MCF 10A (cell line): ENCODE measurements around the gene GRM1. TPM values are rescaled to one million over a fixed set of nuclear protein-coding genes. Genes with fewer than 3 reads are reported as not detected.
A peak's percentile ranks its signal among the peaks of the same experiment; 100 is the strongest.

Experiments
- BruUV-seq: library from RNA; stranded (reverse); fragments of 400-500 nt; replicated peaks from 2 replicates; lab custom pipeline; 2021; lab: Mats Ljungman, UMichigan
- CTCF ChIA-PET: fragments of 300-600 bp; sonication (Branson Sonifier 250); formaldehyde crosslinking; extraction: SDS; loops from one replicate; lab custom pipeline; 2021; ENCODE audit warnings: antibody characterized with exemption, inconsistent platforms; lab: Yijun Ruan, JAX
- POLR2A ChIA-PET: fragments of 300-600, 350-650 bp; sonication (Branson Sonifier 250); formaldehyde crosslinking; extraction: SDS; loops from one replicate; lab custom pipeline; 2020; ENCODE audit warnings: antibody characterized with exemption, inconsistent platforms; lab: Yijun Ruan, JAX
- DNase-seq: peaks from one replicate; pipeline ENCODE4 v3.0.0-alpha.2; 2018; ENCODE audit not compliant: unreplicated experiment
- H3K27ac Mint-ChIP-seq: one replicate; pipeline ENCODE4 v1.8.0; 2022; ENCODE audit warnings: mild to moderate bottlenecking, low read depth, mixed read lengths; ENCODE audit not compliant: unreplicated experiment
- H3K27me3 Mint-ChIP-seq: one replicate; pipeline ENCODE4 v1.8.0; 2022; ENCODE audit warnings: mixed read lengths; ENCODE audit not compliant: insufficient read depth, unreplicated experiment
- H3K36me3 Mint-ChIP-seq: one replicate; pipeline ENCODE4 v1.8.0; 2022; ENCODE audit warnings: mild to moderate bottlenecking, moderate library complexity, mixed read lengths; ENCODE audit not compliant: insufficient read depth, unreplicated experiment
- H3K4me1 Mint-ChIP-seq: one replicate; pipeline ENCODE4 v1.8.0; 2022; ENCODE audit warnings: mixed read lengths; ENCODE audit not compliant: insufficient read depth, unreplicated experiment
- H3K4me3 Mint-ChIP-seq: one replicate; pipeline ENCODE4 v1.8.0; 2022; ENCODE audit warnings: mild to moderate bottlenecking, moderate library complexity, mixed read lengths; ENCODE audit not compliant: unreplicated experiment
- H3K9me3 Mint-ChIP-seq: one replicate; pipeline ENCODE4 v1.8.0; 2022; ENCODE audit warnings: mixed read lengths; ENCODE audit not compliant: unreplicated experiment
- intact Hi-C: fragments of 100-400 bp; cut with micrococcal nuclease; formaldehyde crosslinking; loops from 2 replicates; pipeline ENCODE4 v1.14.1; 2022
- total RNA-seq: library from RNA; stranded (reverse); gene quantifications from 2 replicates; pipeline ENCODE4 v1.2.3, GENCODE V29; 2022
- TF ChIP-seq, protein P1 (sequence below): fragments of 200-600 bp; IDR thresholded peaks from one replicate; pipeline ENCODE4 v1.8.0; 2022; ENCODE audit warnings: antibody characterized with exemption, mild to moderate bottlenecking; ENCODE audit not compliant: unreplicated experiment

GRM1 gene
- total RNA-seq, 1 experiment from 2014 or later = not detected

DNA sequence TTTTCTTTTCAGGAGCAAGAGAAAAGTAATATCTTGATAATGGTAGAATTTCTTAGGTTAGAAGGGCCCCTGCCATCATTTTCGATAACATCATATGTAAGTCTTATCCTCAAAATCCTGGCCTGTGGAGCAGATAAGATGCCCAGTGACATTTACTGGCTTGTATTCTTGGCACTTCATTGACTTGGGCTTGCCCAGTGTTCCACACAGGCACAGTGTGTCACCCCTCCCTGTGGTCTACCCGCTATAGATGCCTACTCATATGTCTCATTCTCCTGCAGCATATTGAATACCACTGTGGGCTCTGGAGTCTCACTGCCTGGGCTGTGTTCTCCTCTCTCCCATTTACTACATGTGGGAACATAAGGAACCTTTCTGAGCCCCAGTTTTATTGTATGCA, 105.0 kb downstream of the GRM1 start:
- no peaks in the 10 kb centered on the region for H3K9me3 Mint-ChIP-seq
- ChIA-PET CTCF (no interaction called here), POLR2A (no interaction called here)
- peaks cover 5% of the 10 kb centered on the region for H3K36me3 Mint-ChIP-seq
- H3K27ac Mint-ChIP-seq = no peak overlapping the region
- BruUV-seq = no TSS peak
- peaks cover 9% of the 10 kb centered on the region for H3K27me3 Mint-ChIP-seq
- intact Hi-C loops = no loop called here
- TF ChIP-seq, protein P1, sequence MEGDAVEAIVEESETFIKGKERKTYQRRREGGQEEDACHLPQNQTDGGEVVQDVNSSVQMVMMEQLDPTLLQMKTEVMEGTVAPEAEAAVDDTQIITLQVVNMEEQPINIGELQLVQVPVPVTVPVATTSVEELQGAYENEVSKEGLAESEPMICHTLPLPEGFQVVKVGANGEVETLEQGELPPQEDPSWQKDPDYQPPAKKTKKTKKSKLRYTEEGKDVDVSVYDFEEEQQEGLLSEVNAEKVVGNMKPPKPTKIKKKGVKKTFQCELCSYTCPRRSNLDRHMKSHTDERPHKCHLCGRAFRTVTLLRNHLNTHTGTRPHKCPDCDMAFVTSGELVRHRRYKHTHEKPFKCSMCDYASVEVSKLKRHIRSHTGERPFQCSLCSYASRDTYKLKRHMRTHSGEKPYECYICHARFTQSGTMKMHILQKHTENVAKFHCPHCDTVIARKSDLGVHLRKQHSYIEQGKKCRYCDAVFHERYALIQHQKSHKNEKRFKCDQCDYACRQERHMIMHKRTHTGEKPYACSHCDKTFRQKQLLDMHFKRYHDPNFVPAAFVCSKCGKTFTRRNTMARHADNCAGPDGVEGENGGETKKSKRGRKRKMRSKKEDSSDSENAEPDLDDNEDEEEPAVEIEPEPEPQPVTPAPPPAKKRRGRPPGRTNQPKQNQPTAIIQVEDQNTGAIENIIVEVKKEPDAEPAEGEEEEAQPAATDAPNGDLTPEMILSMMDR = no peak
- no peak for DNase-seq
- no peaks in the 10 kb centered on the region for H3K4me1 Mint-ChIP-seq
- no peak overlapping the region for H3K4me3 Mint-ChIP-seq

DNA sequence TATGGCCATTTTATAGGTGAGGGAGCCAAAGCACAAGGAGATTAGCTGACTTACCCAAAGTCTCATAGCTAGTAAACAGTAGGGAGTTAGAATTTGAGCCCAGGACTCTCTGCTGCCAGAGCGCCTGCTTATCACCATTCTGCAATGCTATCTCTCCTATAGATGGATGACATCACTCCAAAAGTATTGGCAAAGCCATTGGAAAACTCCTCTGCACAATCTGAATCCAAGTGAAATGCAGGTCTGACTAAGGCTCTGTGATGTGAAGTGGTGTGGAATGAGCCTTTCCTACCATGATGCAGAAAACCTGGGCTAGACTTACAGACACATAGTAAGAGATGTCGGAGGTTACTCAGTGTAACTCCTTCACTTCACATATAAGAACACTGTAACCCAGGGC, 106.3 kb downstream of the GRM1 start:
- TF ChIP-seq, protein P1 = no peak
- H3K4me1 Mint-ChIP-seq = no peaks in the 10 kb centered on the region
- CTCF ChIA-PET = no interaction called here
- peaks cover 5% of the 10 kb centered on the region for H3K36me3 Mint-ChIP-seq
- H3K27ac Mint-ChIP-seq = no peak overlapping the region
- intact Hi-C loops = no loop called here
- no peak for DNase-seq
- peaks cover 22% of the 10 kb centered on the region for H3K27me3 Mint-ChIP-seq
- BruUV-seq = no TSS peak
- H3K4me3 Mint-ChIP-seq = no peak overlapping the region
- POLR2A ChIA-PET = no interaction called here
- no peaks in the 10 kb centered on the region for H3K9me3 Mint-ChIP-seq

DNA sequence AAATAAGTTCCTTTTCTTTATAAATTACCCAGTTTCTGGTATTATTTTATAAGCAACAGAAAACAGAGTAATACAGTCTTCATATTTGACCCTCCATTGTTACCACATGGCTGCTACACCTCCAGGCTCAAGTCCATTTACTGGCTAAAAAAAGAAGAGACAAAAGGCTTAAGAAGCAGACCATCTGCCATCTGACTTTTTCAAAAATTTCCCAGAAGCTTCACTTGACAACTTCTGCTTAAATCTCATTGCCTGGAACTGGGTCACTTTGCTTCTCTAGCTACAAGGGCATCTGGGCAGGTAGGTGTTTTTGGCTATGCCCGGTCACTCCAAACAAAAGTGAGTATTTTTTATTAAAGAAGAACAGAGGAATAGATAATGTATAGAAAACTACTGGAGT, 118.0 kb downstream of the GRM1 start:
- Mint-ChIP-seq H3K27ac (no peak overlapping the region), H3K27me3 (peaks cover 22% of the 10 kb centered on the region), H3K9me3 (no peaks in the 10 kb centered on the region), H3K36me3 (no peaks in the 10 kb centered on the region), H3K4me3 (no peak overlapping the region), H3K4me1 (no peaks in the 10 kb centered on the region)
- intact Hi-C loops = no loop called here
- ChIA-PET CTCF (no interaction called here), POLR2A (no interaction called here)
- TF ChIP-seq, protein P1 = no peak
- DNase-seq = no peak
- BruUV-seq = no TSS peak

DNA sequence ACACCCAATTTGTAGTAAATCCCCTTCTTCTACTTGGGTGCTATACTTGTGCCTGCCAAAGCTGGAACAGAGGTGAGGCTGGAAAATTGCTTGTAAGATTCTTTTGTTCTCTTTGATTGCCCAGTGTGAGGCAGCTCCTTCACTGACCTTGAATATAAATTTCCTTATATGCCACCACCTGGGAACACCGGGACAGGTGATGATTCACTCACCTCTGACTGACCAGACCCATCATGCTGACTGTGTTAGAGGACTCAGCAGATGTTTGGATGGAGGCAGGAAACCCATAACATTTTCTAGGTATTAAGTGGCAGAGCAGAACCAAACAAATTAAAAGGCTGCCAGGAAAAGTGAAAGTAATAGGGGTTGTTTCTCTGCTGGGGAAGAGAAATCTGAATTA, 120.9 kb downstream of the GRM1 start:
- DNase-seq = peak; percentile 27

More for the DNA sequence above, 120.9 kb downstream of the GRM1 start:
- intact Hi-C loops = no loop called here
- TF ChIP-seq, protein P1 = no peak
- no TSS peak for BruUV-seq
- Mint-ChIP-seq H3K4me1 (no peaks in the 10 kb centered on the region), H3K27ac (no peak overlapping the region), H3K27me3 (peaks cover 41% of the 10 kb centered on the region), H3K9me3 (no peaks in the 10 kb centered on the region), H3K4me3 (no peak overlapping the region), H3K36me3 (no peaks in the 10 kb centered on the region)
- POLR2A ChIA-PET = interaction anchor here (0.6 to 0.7 kb wide), 3 partner anchors 9 to 1206 kb away, joined by 3 to 4 read pairs (median 3); no protein-coding TSS in a partner anchor
- CTCF ChIA-PET = interaction anchor here (0.6 to 1.1 kb wide), 2 partner anchors 120 to 550 kb away, joined by 3 read pairs; no protein-coding TSS in a partner anchor
